Osteocyte (in vitro differentiated cells): ENCODE measurements around the gene BRAF. TPM values are rescaled to one million over a fixed set of nuclear protein-coding genes. Genes with fewer than 3 reads are reported as not detected.
"Not testable (repeated sequence)": the region's sequence is repeated elsewhere in the genome, so short reads cannot be mapped to it uniquely, and the experiment has no call there.

Experiments used
- DNase-seq: peaks from one replicate; pipeline ENCODE4 v3.0.0; 2021; ENCODE audit warnings: mixed read lengths; ENCODE audit not compliant: unreplicated experiment; ENCODE audit errors: extremely low spot score
- H3K27ac Mint-ChIP-seq: one replicate; pipeline ENCODE4 v1.8.0; 2021; ENCODE audit warnings: mild to moderate bottlenecking, mixed read lengths; ENCODE audit not compliant: unreplicated experiment
- H3K27me3 Mint-ChIP-seq: one replicate; pipeline ENCODE4 v1.8.0; 2021; ENCODE audit warnings: mixed read lengths; ENCODE audit not compliant: unreplicated experiment
- H3K36me3 Mint-ChIP-seq: one replicate; pipeline ENCODE4 v1.8.0; 2021; ENCODE audit warnings: mixed read lengths; ENCODE audit not compliant: unreplicated experiment
- H3K4me1 Mint-ChIP-seq: one replicate; pipeline ENCODE4 v1.8.0; 2021; ENCODE audit warnings: mixed read lengths; ENCODE audit not compliant: unreplicated experiment
- H3K4me3 Mint-ChIP-seq: one replicate; pipeline ENCODE4 v1.8.0; 2021; ENCODE audit warnings: mild to moderate bottlenecking, moderate library complexity, mixed read lengths; ENCODE audit not compliant: unreplicated experiment
- H3K9me3 Mint-ChIP-seq: one replicate; pipeline ENCODE4 v1.8.0; 2021; ENCODE audit warnings: mixed read lengths; ENCODE audit not compliant: unreplicated experiment
- CTCF ChIP-seq: fragments of 200-600 bp; sonication (generic); IDR thresholded peaks from 2 replicates; pipeline ENCODE4 v1.5.0; 2021; ENCODE audit warnings: antibody characterized with exemption, mild to moderate bottlenecking, moderate library complexity
- total RNA-seq: library from RNA; stranded (reverse); gene quantifications from 2 replicates; pipeline ENCODE4 v1.2.1, GENCODE V29; 2021

The BRAF gene
- total RNA-seq, 1 donor from 2014 or later, result 25.8 TPM

- Mint-ChIP-seq H3K4me3 (no peak overlapping the region), H3K36me3 (peaks cover 17% of the 10 kb centered on the region), H3K9me3 (no peaks in the 10 kb centered on the region), H3K27me3 (no peaks in the 10 kb centered on the region), H3K4me1 (peaks cover 2% of the 10 kb centered on the region), H3K27ac (no peak overlapping the region)
- no peak for TF ChIP-seq CTCF
- no peak for DNase-seq
These were observed 170.2 kb downstream of the BRAF start for GRCh38 chr7:140754506-140754905.

DNA sequence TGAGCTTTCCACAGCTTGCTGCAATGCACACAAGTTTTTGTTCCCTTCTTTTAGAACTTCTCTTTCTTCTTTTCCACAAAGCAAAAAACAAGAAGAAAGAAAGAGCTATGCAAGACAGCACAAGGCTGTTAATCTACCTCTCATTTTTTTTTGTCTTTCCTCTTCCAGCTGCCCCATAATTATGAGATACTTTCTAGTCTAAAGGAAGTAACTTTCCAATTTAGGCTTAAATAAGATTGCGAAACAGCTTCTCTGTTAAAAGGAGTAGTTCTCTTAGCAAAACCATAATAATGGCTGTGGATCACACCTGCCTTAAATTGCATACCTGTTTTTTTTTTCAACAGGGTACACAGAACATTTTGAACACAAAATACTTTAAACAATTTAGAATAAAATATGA lies 172.2 kb downstream of the BRAF start:
- H3K4me1 Mint-ChIP-seq, result peaks cover 2% of the 10 kb centered on the region
- H3K4me3 Mint-ChIP-seq, result no peak overlapping the region
- no peaks in the 10 kb centered on the region for H3K9me3 Mint-ChIP-seq
- no peak overlapping the region for H3K27ac Mint-ChIP-seq
- no peaks in the 10 kb centered on the region for H3K27me3 Mint-ChIP-seq
- H3K36me3 Mint-ChIP-seq, result peaks cover 19% of the 10 kb centered on the region
- DNase-seq, result no peak
- TF ChIP-seq CTCF, result no peak

DNA sequence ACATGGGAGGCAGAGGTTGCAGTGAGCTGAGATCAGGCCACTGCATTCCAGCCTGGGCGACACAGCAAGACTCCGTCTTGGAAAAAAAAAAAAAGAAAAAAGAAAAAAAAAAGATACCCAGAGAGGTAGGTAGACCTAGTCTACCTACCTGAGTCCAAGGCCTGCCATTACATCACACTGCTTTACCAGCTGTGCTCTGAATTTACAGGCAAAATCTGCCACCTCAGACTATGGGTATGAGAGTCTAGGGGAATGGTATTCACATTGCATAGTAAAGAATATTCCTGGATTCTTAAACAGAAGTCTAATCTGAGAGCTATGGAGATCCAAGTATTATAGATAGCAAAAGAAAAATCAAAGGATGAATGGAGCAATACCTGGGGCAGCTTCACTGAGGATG lies 178.0 kb downstream of the BRAF start:
- H3K27ac Mint-ChIP-seq, result no peak overlapping the region
- no peaks in the 10 kb centered on the region for H3K27me3 Mint-ChIP-seq
- peaks cover 11% of the 10 kb centered on the region for H3K36me3 Mint-ChIP-seq
- H3K4me3 Mint-ChIP-seq, result no peak overlapping the region
- no peak for DNase-seq
- TF ChIP-seq CTCF, result no peak
- no peaks in the 10 kb centered on the region for H3K4me1 Mint-ChIP-seq
- no peaks in the 10 kb centered on the region for H3K9me3 Mint-ChIP-seq

- DNase-seq, result no peak
- Mint-ChIP-seq H3K27me3 (no peaks in the 10 kb centered on the region), H3K4me3 (no peak overlapping the region), H3K36me3 (peaks cover 10% of the 10 kb centered on the region), H3K4me1 (no peaks in the 10 kb centered on the region), H3K9me3 (no peaks in the 10 kb centered on the region), H3K27ac (no peak overlapping the region)
- no peak for TF ChIP-seq CTCF
These were observed 179.3 kb downstream of the BRAF start for GRCh38 chr7:140745266-140746058.

DNA sequence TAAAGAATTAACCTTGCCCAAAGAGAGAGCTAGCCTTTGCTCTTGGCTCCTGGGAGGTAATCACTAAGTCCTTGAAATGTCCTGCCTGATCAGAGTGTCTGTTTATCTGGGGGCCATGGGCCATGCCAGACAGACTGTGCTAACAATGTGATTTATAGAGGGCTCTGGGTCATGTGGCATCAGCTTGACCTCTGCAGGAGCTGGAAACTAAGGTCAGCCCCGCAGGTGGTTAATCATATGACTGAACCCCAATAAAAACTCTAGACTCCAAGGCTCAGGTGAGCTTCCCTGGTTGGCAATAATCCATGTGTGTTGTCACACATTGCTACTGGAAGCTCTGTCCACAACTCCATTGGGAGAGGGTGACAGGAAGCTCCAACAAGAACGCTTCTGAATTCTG lies 180.7 kb downstream of the BRAF start:
- H3K9me3 Mint-ChIP-seq, result no peaks in the 10 kb centered on the region
- no peak for TF ChIP-seq CTCF
- no peaks in the 10 kb centered on the region for H3K27me3 Mint-ChIP-seq
- H3K36me3 Mint-ChIP-seq, result peaks cover 11% of the 10 kb centered on the region
- DNase-seq, result no peak
- H3K4me1 Mint-ChIP-seq, result no peaks in the 10 kb centered on the region
- no peak overlapping the region for H3K27ac Mint-ChIP-seq
- H3K4me3 Mint-ChIP-seq, result no peak overlapping the region

DNA sequence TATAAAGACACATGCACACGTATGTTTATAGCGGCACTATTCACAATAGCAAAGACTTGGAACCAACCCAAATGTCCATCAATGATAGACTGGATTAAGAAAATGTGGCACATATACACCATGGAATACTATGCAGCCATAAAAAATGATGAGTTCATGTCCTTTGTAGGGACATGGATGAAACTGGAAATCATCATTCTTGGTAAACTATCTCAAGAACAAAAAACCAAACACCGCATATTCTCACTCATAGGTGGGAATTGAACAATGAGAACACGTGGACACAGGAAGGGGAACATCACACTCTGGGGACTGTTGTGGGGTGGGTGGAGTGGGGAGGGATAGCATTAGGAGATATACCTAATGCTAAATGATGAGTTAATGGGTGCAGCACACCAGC lies 181.5 kb downstream of the BRAF start:
- peaks cover 11% of the 10 kb centered on the region for H3K36me3 Mint-ChIP-seq
- H3K4me3 Mint-ChIP-seq, H3K27ac Mint-ChIP-seq, H3K4me1 Mint-ChIP-seq, H3K27me3 Mint-ChIP-seq, H3K9me3 Mint-ChIP-seq, DNase-seq: not testable (repeated sequence)
